ENCODE results near the gene PSTPIP1. TPM values are rescaled to one million over a fixed set of nuclear protein-coding genes. Genes with fewer than 3 reads are reported as not detected.

Gene PSTPIP1
- total RNA-seq, 2 donors from 2014 or later, result 3.3 to 3.6 TPM

GRCh38 chr15:76976572-76977270, 18.2 kb upstream of the PSTPIP1 start:
- WGBS, 2 donors, result 89 to 90% methylated on average over 5 of the region's 5 CpGs
- Histone ChIP-seq H3K36me3 (replicated peaks in 1 of 2; ENCODE audit: insufficient read depth in 1 of 2, low read depth in 2 of 2) (no peaks in the 10 kb centered on the region), H3K4me1 (no peaks in the 10 kb centered on the region), H3K9me3 (no peaks in the 10 kb centered on the region), H3K27ac (no peak overlapping the region), H3K4me3 (no peak overlapping the region), H3K27me3 (no peaks in the 10 kb centered on the region)
- intact Hi-C loops (cut with DNase I), result no loop called here
- DNase-seq, result no peak
- no peak for ATAC-seq
- TF ChIP-seq POLR2A (IDR thresholded peaks at IDR 0.05) (no peak), CTCF (IDR thresholded peaks at IDR 0.05) (no peak)

DNA sequence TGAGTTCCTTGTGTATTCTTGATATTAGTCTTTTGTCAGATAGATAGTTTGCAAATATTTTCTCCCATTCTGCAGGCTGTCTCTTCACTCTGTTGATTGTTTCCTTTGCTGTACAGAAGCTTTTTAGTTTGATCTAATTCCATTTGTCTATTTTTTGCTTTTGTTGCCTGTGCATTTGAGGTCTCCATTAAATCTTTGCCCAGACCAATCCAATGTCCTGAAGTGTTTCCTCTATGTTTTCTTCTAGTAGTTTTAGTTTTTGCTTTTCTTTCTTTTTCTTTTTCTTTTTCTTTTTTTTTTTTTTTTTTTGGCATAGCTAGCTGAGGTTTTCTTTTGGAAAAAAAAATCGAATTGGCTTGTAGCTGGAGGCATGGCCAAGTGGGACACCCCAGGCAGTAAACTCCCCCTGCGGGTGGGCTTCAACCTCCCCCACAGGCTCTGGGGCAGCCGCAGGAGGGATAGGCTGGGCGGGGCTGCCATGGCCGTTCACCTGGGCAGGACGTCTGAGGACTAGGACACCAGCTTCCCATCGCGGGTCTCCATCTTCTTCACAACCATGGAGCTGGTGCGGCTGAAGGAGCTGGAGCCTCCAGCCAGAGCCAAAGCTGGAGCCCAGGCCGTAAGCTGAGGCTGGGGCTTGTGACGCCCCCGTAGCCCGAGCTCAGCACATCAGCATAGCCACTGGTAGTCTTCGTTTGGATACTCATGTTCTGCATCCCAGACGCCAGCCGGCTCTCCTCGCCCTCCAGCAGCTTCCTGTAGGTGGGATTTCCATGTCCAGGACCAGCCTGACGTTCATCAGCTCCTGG, 16.2 kb upstream of the PSTPIP1 start:
- intact Hi-C loops (cut with DNase I), result no loop called here
- Histone ChIP-seq H3K36me3 (replicated peaks in 1 of 2; ENCODE audit: insufficient read depth in 1 of 2, low read depth in 2 of 2) (no peaks in the 10 kb centered on the region), H3K9me3 (no peaks in the 10 kb centered on the region), H3K4me3 (no peak overlapping the region), H3K27me3 (no peaks in the 10 kb centered on the region), H3K4me1 (no peaks in the 10 kb centered on the region), H3K27ac (no peak overlapping the region)
- TF ChIP-seq POLR2A (IDR thresholded peaks at IDR 0.05), result no peak
- TF ChIP-seq CTCF (IDR thresholded peaks at IDR 0.05), result no peak
- WGBS, 2 donors, result 82 to 85% methylated on average over 12 to 18 of the region's 18 CpGs
- DNase-seq (no peak), ATAC-seq (no peak)

DNA sequence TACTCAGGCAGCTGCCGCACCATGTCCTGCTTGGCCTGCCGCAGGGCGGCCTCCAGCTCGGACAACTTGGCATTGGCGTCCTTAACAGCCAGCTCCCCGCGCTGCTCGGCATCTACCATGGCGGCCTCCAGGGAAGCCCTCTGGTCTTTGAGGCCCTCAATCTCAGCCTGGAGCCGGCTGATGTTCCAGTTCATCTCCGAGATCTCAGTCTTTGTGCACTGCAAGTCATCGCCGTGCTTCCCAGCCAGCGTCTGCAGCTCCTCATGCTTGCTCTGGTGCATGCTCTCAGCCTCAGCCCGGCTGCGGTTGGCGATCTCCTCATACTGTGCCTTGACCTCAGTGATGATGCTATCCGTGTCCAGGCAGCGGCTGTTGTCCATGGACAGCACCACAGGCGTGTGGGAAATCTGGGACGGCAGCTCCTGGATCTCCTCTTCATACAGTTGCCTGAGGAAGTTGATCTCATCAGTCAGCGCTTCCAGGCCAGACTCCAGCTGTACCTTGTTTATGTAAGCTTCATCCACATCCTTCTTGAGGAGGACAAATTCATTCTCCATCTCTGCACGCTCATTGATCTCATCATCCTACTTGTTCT, 15.5 kb upstream of the PSTPIP1 start:
- DNase-seq, result no peak
- TF ChIP-seq POLR2A (IDR thresholded peaks at IDR 0.05), result no peak
- no peak for TF ChIP-seq CTCF (IDR thresholded peaks at IDR 0.05)

GRCh38 chr15:76979996-76980520, 14.9 kb upstream of the PSTPIP1 start:
- H3K27ac ChIP-seq, result no peak overlapping the region
- H3K4me1 ChIP-seq, result no peaks in the 10 kb centered on the region
- 74 to 81% methylated on average over 5 to 7 of the region's 7 CpGs for WGBS, 2 donors
- intact Hi-C loops (cut with DNase I), result no loop called here
- ATAC-seq (no peak), DNase-seq (no peak)
- no peaks in the 10 kb centered on the region for H3K9me3 ChIP-seq
- no peaks in the 10 kb centered on the region for H3K27me3 ChIP-seq
- TF ChIP-seq POLR2A (IDR thresholded peaks at IDR 0.05), result no peak
- no peak for TF ChIP-seq CTCF (IDR thresholded peaks at IDR 0.05)
- no peak overlapping the region for H3K4me3 ChIP-seq
- no peaks in the 10 kb centered on the region for H3K36me3 ChIP-seq (replicated peaks in 1 of 2; ENCODE audit: insufficient read depth in 1 of 2, low read depth in 2 of 2)

More for the DNA sequence above, 15.5 kb upstream of the PSTPIP1 start:
- Histone ChIP-seq H3K9me3 (no peaks in the 10 kb centered on the region), H3K4me3 (no peak overlapping the region), H3K4me1 (no peaks in the 10 kb centered on the region), H3K36me3 (replicated peaks in 1 of 2; ENCODE audit: insufficient read depth in 1 of 2, low read depth in 2 of 2) (no peaks in the 10 kb centered on the region), H3K27ac (no peak overlapping the region), H3K27me3 (no peaks in the 10 kb centered on the region)
- no peak for ATAC-seq
- intact Hi-C loops (cut with DNase I), result no loop called here
- WGBS, 2 donors, result 87 to 94% methylated on average over 19 to 21 of the region's 23 CpGs
